Cardiac fibroblast (primary cell): Measurements from ENCODE around the gene SND1.

ENCODE experiments used
- DNase-seq, 2 donors: peaks; one replicate each; pipeline versions ENCODE4 v3.0.0 to v3.0.0-alpha.2; 2010; ENCODE audit warnings: low read depth in 2 of 2
- H3K4me3 ChIP-seq, 2 donors: replicated peaks in 1 of 2; 1 replicate in 1 of 2; 2 replicates in 1 of 2; pipeline ENCODE4 v1.5.1; 2011; ENCODE audit warnings: low read depth in 2 of 2, low read length in 2 of 2, mild to moderate bottlenecking in 2 of 2, moderate library complexity in 1 of 2
- CTCF ChIP-seq: IDR thresholded peaks from one replicate; pipeline ENCODE4 v1.5.1; 2011; ENCODE audit warnings: low read depth, mild to moderate bottlenecking, low read length, inconsistent platforms

The SND1 gene

GRCh38 chr7:127973832-127974231 is 321.8 kb downstream of the SND1 start:
- TF ChIP-seq CTCF = no peak
- no peak for DNase-seq
- no peak overlapping the region for H3K4me3 ChIP-seq

GRCh38 chr7:127974446-127975035 is 322.5 kb downstream of the SND1 start:
- no peak for TF ChIP-seq CTCF
- no peak overlapping the region for H3K4me3 ChIP-seq
- DNase-seq = no peak

- no peak overlapping the region for H3K4me3 ChIP-seq
- DNase-seq = peak in 1 of 2 donors; percentile 36
- no peak for TF ChIP-seq CTCF
Measured at GRCh38 chr7:127976056-127976737, 324.2 kb downstream of the SND1 start.

GRCh38 chr7:127976738-127977120 is 324.7 kb downstream of the SND1 start:
- no peak for TF ChIP-seq CTCF
- H3K4me3 ChIP-seq = no peak overlapping the region
- DNase-seq = no peak

- TF ChIP-seq CTCF = no peak
- DNase-seq = no peak
- no peak overlapping the region for H3K4me3 ChIP-seq
Measured at GRCh38 chr7:127978421-127978820, 326.4 kb downstream of the SND1 start.

- no peak for DNase-seq
- TF ChIP-seq CTCF = no peak
- no peak overlapping the region for H3K4me3 ChIP-seq
Measured at GRCh38 chr7:127979113-127979727, 327.2 kb downstream of the SND1 start.
